Measurements from ENCODE around the gene PECR.

DNA sequence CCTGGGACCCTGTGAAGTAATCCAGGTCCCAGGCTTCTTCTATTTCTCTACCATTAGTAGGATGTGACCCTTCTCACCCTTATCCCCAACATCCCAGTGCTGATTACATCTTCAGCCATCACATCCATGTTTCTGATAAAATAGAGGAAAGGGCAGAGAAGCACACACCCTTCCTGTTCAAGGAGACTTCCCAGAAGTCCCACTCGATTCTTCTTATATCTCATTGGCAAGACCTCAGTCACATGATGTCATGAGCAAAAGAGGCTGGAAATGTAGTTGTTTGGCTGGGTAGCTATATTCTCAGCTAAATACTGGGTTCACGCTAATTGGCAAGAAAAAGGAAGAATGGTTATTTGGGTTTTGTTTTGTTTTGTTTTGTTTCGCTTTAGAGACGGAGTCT, 19.5 kb upstream of the PECR start:
- TF ChIP-seq POLR2AphosphoS5 (IDR thresholded peaks at IDR 0.05; ENCODE audit: low read depth, low read length) (no peak), POLR2A (IDR thresholded peaks at IDR 0.05; ENCODE audit: low read depth, low read length) (no peak), TAF1 (IDR thresholded peaks at IDR 0.05; ENCODE audit: low read depth, low read length) (no peak), SPI1 (IDR thresholded peaks at IDR 0.05; ENCODE audit: low read depth, low read length) (no peak)
